Measurements from ENCODE around the gene MYO15A. TPM values are rescaled to one million over a fixed set of nuclear protein-coding genes. Genes with fewer than 3 reads are reported as not detected.

The MYO15A gene
- total RNA-seq, 1 donor from 2014 or later: 0.59 TPM

DNA sequence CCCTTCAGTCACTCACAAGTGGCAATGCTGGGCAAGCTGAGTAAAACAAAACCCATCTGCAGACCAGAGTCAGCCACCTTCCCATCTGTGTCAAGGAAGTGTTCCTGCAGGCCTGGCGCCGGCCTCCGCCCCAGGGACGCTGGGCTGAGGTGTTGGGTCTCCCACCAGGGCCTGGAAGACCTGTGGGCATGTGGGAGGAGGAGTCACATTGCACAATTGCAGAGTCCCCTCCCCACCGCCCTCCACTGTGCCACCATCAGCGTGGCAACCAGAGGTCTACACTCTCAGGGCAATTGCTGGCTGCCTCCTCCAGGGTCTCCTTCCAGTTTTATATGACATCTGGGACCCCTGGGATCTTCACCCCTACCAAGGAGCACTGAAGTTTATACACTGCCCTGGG is 3.0 kb upstream of the MYO15A start:
- DNase-seq: no peak

- no peak for DNase-seq
Observed at GRCh38 chr17:18106211-18106610, 2.3 kb upstream of the MYO15A start.

DNA sequence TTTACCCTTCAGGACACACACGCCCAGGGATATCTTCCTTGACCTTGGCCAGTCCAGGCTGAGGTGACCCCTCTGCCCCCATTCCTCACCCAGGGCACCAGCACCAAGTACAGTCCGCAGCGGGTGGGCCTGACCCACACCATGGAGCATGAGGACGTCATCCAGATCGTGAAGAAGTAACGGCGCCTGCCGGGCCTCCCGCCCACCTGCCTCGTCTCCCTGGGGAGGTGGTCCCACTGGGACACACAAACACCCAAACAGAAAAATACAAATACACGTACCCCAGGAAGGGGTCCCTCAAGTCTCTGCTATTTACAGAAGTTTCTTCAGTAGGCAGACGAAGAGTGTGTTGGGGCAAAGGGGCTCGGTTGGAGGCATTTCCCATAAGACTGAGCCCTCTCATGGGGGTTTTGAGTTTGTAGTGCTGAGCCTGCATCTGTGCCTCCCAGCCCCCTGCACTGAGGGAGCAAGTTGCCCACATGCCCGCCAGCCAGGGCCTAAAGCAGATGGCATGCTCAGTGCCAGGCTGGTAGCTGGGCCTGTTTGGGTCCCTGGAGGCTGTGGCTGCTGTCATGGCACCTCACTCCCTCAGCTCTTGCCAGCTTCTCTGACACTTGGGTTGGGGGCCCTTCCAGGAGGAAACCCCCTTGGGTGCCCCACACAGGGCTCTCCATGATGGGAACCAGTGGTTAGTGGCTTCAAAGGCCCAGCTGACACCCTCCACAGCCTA is 1.3 kb upstream of the MYO15A start:
- DNase-seq: no peak

DNA sequence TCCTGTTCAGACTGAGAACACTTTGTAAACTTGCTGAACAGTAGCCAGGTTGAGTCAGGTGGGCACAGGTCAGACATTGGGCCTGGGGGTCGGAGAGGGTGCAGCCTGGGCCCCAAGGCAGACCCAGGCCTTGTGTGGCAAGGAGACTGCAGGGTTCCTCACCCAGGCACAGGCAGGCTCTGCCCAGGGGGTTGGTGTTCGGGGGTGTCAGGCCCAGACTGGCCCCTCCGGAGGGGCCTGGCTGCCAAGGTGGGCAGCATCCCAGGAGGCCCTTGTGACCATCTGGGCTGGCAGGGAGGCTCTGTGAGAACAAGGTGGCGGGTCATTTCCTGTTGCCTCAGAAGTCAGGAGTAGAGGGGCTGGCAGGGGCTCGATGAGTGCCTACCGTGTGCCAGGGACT is 585 bp upstream of the MYO15A start:
- no peak for DNase-seq

DNA sequence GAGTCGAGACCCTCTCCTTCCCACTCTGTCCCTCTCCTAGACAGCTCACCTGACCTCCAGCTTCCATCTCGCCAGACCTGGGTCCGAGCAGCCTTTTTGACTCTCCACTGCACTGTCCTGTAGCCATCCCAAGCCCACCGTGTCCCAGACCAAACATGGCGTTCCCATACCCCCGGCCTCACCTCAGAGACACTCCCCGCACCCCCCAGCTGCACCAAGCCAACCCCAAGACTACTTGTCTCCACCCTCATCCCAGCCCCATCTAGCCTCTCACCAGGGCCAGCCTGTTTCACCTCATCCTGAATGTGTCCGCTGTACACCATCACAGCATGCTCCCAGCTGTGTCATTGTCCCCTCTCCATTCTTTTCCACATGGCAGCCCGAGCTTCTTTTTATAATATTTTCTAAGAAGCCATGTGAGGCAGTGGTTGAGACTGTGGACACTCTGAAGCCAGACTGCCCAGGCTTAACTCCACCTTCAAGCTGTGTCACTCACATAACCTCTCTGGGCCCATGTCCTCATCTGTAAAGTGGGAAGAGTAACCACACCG is 1.5 kb downstream of the MYO15A start:
- DNase-seq: no peak

- no peak for DNase-seq
Observed at GRCh38 chr17:18110636-18111145, 2.1 kb downstream of the MYO15A start.

- no peak for DNase-seq
Observed at GRCh38 chr17:18111330-18111971, 2.9 kb downstream of the MYO15A start.

DNA sequence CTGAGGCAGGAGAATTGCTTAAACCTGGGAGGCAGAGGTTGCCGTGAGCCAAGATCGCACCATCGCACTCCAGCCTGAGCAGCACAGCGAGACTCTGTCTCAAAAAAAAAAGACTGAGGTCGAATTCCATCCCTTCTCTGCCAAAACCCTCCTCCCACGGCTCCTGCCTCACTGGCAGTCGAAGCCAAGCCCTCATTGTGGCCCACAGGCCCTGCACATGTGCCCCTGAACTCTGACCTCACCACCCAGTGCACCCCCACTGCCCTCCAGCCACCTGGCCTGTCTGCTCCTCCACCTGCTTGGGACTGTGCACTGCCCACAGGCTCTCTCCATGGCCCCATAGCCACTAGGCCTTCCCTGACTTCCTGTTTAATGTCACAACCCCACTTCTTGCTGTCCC is 7.0 kb downstream of the MYO15A start:
- no peak for DNase-seq

- no peak for DNase-seq
Observed at GRCh38 chr17:18116078-18116477, 7.5 kb downstream of the MYO15A start.

GRCh38 chr17:18117533-18117932 is 9.0 kb downstream of the MYO15A start:
- DNase-seq: no peak

- DNase-seq: no peak
Observed at GRCh38 chr17:18117982-18118975, 9.7 kb downstream of the MYO15A start.

DNA sequence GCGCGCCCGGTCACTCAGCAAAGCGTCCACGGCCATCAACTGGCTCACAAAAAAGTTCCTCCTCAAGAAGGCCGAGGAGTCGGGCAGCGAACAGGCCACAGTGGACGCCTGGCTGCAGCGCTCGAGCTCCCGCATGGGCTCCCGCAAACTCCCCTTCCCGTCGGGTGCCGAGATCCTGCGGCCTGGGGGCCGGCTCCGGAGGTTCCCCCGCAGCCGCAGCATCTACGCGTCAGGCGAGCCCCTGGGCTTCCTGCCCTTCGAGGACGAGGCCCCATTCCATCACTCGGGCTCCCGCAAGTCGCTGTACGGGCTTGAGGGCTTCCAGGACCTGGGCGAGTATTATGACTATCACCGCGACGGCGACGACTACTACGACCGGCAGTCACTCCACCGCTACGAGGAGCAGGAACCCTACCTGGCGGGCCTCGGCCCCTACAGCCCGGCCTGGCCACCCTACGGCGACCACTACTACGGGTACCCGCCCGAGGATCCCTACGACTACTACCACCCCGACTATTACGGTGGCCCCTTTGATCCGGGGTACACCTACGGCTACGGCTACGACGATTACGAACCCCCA is 10.7 kb downstream of the MYO15A start:
- no peak for DNase-seq

DNA sequence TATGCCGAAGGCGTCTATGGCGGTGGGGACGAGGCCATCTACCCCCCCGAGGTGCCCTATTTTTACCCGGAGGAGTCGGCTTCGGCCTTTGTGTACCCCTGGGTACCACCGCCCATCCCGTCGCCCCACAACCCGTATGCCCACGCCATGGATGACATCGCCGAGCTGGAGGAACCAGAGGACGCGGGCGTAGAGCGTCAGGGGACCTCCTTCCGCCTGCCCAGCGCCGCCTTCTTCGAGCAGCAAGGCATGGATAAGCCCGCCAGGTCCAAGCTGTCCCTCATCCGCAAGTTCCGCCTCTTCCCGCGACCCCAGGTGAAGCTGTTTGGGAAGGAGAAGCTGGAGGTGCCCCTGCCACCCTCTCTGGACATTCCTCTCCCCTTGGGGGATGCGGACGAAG is 11.4 kb downstream of the MYO15A start:
- DNase-seq: no peak

DNA sequence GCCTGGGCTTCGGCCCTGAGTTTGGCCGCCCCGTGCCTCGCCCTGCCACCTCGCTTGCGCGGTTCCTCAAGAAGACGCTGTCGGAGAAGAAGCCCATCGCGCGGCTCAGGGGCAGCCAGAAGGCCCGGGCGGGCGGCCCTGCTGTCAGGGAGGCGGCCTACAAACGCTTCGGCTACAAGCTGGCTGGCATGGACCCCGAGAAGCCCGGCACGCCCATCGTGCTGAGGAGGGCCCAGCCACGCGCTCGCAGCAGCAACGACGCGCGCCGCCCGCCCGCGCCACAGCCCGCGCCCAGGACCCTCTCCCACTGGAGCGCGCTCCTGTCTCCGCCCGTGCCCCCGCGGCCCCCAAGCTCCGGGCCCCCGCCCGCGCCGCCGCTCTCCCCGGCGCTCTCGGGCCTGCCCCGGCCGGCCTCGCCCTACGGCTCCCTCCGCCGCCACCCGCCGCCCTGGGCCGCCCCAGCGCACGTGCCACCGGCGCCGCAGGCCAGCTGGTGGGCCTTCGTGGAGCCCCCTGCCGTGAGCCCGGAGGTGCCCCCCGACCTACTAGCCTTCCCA is 12.0 kb downstream of the MYO15A start:
- no peak for DNase-seq

GRCh38 chr17:18121144-18121910 is 12.8 kb downstream of the MYO15A start:
- no peak for DNase-seq

GRCh38 chr17:18122990-18123753 is 14.6 kb downstream of the MYO15A start:
- no peak for DNase-seq

DNA sequence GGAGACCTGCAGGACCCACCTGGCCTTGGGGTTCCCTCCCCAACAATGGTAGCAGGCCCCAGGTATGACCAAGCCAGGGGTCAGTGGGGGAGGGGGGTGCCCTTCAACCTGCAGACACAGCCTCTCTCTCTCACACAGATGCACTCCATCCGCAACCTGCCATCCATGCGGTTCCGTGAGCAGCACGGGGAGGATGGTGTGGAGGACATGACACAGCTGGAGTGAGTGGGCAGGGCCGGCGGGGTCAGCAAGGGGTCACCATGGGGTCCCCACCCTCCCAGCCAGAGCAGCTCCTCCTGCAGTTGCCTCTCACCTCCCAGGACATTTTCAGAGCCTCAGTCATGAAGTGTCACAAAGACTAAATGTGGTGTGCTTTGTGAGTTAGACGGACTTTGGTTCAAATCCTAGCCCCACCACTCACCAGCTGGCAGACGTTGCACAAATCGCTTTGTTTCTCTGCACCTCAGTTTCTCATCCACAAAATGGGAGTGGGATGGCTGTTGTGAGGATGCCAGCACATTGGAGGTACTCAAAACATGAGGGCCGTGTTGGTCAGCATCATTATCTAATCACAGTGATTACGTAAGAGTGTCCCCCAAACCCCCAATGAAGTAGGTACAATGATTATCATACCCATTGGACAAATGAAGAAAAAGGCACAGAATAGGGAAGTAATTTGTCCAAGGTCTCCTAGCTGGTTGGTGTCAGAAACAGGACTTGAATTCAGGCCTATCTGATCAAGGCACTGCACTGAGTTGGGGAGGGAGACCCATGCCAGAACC is 16.0 kb downstream of the MYO15A start:
- DNase-seq: no peak

GRCh38 chr17:18129041-18129502 is 20.5 kb downstream of the MYO15A start:
- no peak for DNase-seq

DNA sequence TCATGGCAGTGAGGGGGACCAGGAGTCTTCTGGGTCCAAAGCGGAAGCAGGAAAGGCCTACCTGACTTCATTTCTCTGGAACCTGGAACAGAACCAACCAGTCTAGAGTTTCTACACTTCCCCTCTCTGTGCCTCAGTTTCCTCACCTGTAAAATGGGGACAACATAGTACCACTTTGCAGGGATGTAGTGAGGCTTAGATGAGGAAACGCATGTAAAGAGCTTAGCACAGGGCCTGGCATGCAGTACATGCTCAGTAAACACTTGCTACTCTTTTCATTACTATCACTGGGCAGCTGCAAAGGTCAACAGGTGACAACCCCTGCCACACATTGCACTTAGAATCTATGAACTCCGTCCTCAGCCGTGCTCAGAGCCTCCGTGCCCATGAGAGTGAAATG is 24.2 kb downstream of the MYO15A start:
- DNase-seq: no peak

Measured in skin of body (tissue), 2 donors.